ENCODE data around the gene NDUFA7.

The NDUFA7 gene

GRCh38 chr19:8261347-8261746 is 59.8 kb downstream of the NDUFA7 start:
- no peak for DNase-seq

All from DMS79 treated with DMSO at 0.1 percent for 48 hours (cell line).